Kidney epithelial cell (primary cell): ENCODE measurements around the gene PTPN3. TPM values are rescaled to one million over a fixed set of nuclear protein-coding genes. Genes with fewer than 3 reads are reported as not detected.
A peak's percentile ranks its signal among the peaks of the same experiment; 100 is the strongest.

Experiments
- DNase-seq: peaks from one replicate; pipeline ENCODE4 v3.0.0-alpha.2; 2010; ENCODE audit warnings: low read depth
- H3K27me3 ChIP-seq: 2 replicates; pipeline ENCODE4 v1.6.0; 2011; ENCODE audit warnings: low read length; ENCODE audit not compliant: control insufficient read depth, insufficient read depth
- H3K36me3 ChIP-seq: 2 replicates; pipeline ENCODE4 v1.5.1; 2011; ENCODE audit warnings: low read length; ENCODE audit not compliant: control insufficient read depth, insufficient read depth
- H3K4me3 ChIP-seq: 2 replicates; pipeline ENCODE4 v1.5.1; 2011; ENCODE audit warnings: low read depth, mild to moderate bottlenecking, control low read depth, low read length
- total RNA-seq: library from RNA; depleted of rRNA; stranded (reverse); fragments of >200 nt; gene quantifications from 2 replicates; pipeline ENCODE4 v1.2.3, GENCODE V29; 2015
- TF ChIP-seq, protein P1 (sequence below): IDR thresholded peaks from 2 replicates; pipeline ENCODE4 v1.5.1; 2011; ENCODE audit warnings: mild to moderate bottlenecking, moderate library complexity, low read length, control low read depth, inconsistent platforms; ENCODE audit not compliant: insufficient read depth, poor library complexity, severe bottlenecking

PTPN3 gene
- total RNA-seq, 1 donor from 2014 or later: 33.6 TPM

- TF ChIP-seq, protein P1, sequence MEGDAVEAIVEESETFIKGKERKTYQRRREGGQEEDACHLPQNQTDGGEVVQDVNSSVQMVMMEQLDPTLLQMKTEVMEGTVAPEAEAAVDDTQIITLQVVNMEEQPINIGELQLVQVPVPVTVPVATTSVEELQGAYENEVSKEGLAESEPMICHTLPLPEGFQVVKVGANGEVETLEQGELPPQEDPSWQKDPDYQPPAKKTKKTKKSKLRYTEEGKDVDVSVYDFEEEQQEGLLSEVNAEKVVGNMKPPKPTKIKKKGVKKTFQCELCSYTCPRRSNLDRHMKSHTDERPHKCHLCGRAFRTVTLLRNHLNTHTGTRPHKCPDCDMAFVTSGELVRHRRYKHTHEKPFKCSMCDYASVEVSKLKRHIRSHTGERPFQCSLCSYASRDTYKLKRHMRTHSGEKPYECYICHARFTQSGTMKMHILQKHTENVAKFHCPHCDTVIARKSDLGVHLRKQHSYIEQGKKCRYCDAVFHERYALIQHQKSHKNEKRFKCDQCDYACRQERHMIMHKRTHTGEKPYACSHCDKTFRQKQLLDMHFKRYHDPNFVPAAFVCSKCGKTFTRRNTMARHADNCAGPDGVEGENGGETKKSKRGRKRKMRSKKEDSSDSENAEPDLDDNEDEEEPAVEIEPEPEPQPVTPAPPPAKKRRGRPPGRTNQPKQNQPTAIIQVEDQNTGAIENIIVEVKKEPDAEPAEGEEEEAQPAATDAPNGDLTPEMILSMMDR: no peak
- no peak for DNase-seq
- Histone ChIP-seq H3K4me3 (no peak overlapping the region), H3K36me3 (peaks cover 9% of the 10 kb centered on the region), H3K27me3 (no peaks in the 10 kb centered on the region)
These were observed 114.8 kb downstream of the PTPN3 start for GRCh38 chr9:109383356-109383755.

DNA sequence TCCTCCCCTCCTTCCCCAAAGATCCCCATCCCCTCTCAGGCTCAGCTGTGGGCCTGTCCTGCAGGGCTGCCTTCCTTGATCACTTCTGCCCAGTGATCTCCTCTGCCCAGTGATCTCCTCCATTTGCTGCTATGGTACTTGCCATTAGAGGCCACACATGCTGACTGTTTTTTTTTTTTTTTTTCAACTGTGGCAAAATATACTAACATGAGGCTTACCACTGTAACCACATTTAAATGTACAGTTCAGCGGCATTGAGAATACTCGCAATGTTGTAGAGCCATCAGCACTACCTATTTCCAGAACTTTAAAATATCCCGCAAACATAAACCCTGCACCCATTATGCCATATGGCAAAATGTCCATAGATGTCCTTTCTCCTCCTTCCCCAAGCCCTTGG, 115.5 kb downstream of the PTPN3 start:
- Histone ChIP-seq H3K36me3 (peaks cover 7% of the 10 kb centered on the region), H3K27me3 (no peaks in the 10 kb centered on the region), H3K4me3 (no peak overlapping the region)
- TF ChIP-seq, protein P1: no peak
- no peak for DNase-seq

- no peak for DNase-seq
- Histone ChIP-seq H3K4me3 (no peak overlapping the region), H3K36me3 (peaks cover 7% of the 10 kb centered on the region), H3K27me3 (no peaks in the 10 kb centered on the region)
- TF ChIP-seq, protein P1: no peak
These were observed 115.9 kb downstream of the PTPN3 start for GRCh38 chr9:109382182-109382581.

DNA sequence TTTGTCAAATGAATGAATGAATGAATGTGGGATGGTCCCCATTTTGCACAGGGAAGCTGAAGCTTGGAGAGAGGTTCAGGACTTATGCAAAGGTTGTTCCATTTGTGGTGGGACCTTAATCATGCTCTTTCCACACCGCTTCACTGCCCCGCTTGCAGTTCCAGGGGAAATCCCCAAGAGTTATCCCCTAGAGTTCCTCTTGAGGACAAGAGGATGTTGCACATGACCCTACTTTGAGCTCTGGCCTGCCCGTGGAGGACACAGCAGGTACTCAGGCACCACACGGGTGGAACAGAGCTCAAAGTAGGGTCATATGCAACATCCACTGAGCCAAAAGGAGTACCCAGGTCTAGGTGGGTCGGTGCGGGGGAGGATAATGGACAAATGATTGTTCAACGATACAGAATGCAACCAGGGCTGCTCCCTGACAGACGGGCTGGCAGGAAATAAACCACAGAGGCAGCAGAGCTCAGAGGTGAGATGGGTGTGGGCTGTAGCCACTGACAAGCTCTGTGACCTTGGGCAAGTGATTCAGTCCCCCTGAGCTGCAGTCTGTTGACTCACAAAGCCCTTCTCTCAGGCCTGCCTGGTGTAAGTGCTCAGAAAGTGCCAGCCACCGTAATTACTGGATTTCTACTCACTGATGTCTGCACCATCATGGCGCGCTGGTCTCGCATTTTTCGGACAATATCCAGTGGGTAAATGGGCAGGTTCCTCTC, 116.9 kb downstream of the PTPN3 start:
- DNase-seq: peak; percentile 67
- H3K27me3 ChIP-seq: no peaks in the 10 kb centered on the region
- TF ChIP-seq, protein P1: no peak
- H3K4me3 ChIP-seq: no peak overlapping the region
- peaks cover 4% of the 10 kb centered on the region for H3K36me3 ChIP-seq

DNA sequence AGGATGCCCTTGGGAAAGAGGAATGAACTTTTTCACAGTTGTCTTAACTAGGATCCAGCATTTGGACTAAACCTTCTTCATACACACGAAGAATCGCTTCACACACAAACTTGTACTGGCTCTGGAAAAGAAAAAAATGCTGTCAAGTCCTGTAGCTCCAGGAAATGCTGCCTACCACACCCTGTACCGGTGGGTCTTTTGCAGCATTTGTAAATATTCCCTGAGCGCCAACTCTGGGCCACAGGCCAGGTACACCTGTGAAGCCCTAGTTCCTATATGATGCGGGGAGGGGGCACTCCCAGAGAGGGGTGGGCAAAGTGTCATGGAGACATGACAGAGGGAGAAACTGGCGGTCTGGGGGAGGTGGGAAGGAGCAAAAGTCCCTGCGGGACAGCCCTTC, 118.6 kb downstream of the PTPN3 start:
- TF ChIP-seq, protein P1: no peak
- Histone ChIP-seq H3K4me3 (no peak overlapping the region), H3K27me3 (no peaks in the 10 kb centered on the region), H3K36me3 (peaks cover 4% of the 10 kb centered on the region)
- no peak for DNase-seq

GRCh38 chr9:109378316-109378715, 119.8 kb downstream of the PTPN3 start:
- Histone ChIP-seq H3K36me3 (peaks cover 2% of the 10 kb centered on the region), H3K27me3 (no peaks in the 10 kb centered on the region), H3K4me3 (no peak overlapping the region)
- TF ChIP-seq, protein P1: no peak
- DNase-seq: no peak
